HUES6 (cell line): Measurements from ENCODE around the gene YWHAH.

ENCODE experiments used
- H3K27ac ChIP-seq: 2 replicates; pipeline ENCODE4 v1.7.0; 2013; ENCODE audit warnings: low read depth, mild to moderate bottlenecking, low read length, inconsistent platforms
- H3K27me3 ChIP-seq: 2 replicates; pipeline ENCODE4 v1.6.1; 2013; ENCODE audit warnings: low read length; ENCODE audit not compliant: control insufficient read depth, insufficient read depth
- H3K36me3 ChIP-seq: 2 replicates; pipeline ENCODE4 v1.6.1; 2013; ENCODE audit warnings: low read length; ENCODE audit not compliant: control insufficient read depth, insufficient read depth
- H3K4me1 ChIP-seq: 2 replicates; pipeline ENCODE4 v1.6.1; 2013; ENCODE audit warnings: low read length; ENCODE audit not compliant: control insufficient read depth, insufficient read depth
- H3K4me3 ChIP-seq: 2 replicates; pipeline ENCODE4 v1.5.1; 2013; ENCODE audit warnings: low read depth, low read length
- H3K9ac ChIP-seq: one replicate; pipeline ENCODE4 v1.6.1; 2013; ENCODE audit warnings: mild to moderate bottlenecking, low read length
- H3K9me3 ChIP-seq: 2 replicates; pipeline ENCODE4 v1.6.1; 2013; ENCODE audit warnings: low read depth, low read length; ENCODE audit not compliant: control insufficient read depth, insufficient read depth

YWHAH gene

DNA sequence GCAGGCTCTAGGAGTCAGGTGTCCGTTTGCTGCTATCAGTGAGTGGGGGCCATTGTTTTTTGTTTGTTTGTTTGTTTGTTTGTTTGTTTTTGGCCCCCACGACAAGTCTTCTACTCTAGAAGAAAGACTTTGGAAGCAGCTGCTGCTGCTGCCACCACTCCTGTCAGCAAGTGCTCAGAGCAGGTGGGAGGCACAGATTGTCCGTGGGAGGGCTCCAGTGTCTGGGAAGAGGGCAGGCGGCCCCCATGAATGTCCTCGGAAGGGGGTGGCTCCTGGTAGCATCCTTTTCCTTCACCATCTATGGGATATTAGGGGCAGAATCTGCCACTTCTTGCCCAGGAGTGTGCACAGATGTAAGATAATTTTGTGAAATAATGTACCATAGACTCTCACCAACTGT lies 37.8 kb upstream of the YWHAH start:
- Histone ChIP-seq H3K9ac (no peak overlapping the region), H3K36me3 (peaks cover 27% of the 10 kb centered on the region), H3K27ac (no peak overlapping the region), H3K9me3 (no peaks in the 10 kb centered on the region), H3K4me3 (no peak overlapping the region), H3K27me3 (no peaks in the 10 kb centered on the region), H3K4me1 (no peaks in the 10 kb centered on the region)

DNA sequence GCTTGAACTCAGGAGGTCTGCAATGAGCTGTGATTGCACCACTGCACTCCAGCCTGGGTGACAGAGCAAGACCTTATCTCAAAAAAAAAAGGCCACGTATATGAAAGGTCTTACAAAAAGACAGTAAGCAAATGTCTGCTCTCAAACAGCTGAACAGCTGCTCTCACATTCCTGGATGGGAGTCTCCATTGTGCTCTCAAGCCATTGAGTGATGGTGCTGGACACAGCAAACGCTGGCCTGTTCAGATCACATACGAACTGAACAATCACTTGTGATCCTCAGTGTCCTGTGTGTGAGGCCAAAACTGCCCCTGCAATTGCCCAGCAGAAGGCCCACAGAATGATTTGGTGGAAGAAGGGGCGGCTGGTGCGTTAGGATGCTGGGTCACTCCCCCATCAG lies 34.4 kb upstream of the YWHAH start:
- Histone ChIP-seq H3K4me1 (no peaks in the 10 kb centered on the region), H3K9me3 (no peaks in the 10 kb centered on the region), H3K36me3 (peaks cover 23% of the 10 kb centered on the region), H3K27me3 (no peaks in the 10 kb centered on the region), H3K9ac (no peak overlapping the region), H3K27ac (no peak overlapping the region), H3K4me3 (no peak overlapping the region)

DNA sequence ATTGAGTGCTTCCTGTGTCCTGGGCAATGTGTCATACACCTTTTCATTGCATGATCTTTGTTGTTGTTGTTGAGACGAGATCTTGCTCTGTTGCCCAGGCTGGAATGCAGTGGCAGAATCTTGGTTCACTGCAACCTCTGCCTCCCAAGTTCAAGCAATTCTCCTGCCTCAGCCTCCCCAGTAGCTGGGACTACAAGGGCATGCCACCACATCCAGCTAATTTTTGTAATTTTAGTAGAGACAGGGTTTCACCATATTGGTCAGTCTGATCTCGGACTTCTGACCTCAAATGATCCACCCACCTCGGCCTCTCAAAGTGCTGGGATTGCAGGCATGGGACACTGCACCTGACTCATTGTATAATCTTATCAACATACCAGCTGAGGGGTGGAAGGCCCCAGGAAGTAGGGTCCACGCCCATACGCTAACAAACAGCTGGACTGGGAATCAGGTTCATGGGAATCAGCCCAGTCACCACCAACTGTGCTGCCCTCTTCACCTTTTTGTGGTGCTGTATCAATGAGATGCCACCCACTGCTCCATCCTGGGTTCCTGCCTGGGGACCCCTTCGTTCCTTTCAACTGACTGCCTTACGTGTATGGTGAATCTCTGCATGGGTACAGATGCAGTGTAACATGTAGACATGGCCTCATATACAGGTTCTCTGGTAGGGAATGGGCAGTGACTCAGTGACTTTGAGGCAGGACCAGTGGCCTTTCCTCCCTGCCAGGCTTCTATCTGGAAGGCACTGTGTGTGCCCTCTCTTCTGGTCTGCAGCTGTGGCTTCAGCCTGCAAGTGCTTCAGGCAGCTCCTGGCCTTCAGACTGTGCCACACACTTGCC lies 32.5 kb upstream of the YWHAH start:
- Histone ChIP-seq H3K9me3 (no peaks in the 10 kb centered on the region), H3K4me3 (no peak overlapping the region), H3K36me3 (peaks cover 7% of the 10 kb centered on the region), H3K9ac (no peak overlapping the region), H3K4me1 (no peaks in the 10 kb centered on the region), H3K27ac (no peak overlapping the region), H3K27me3 (no peaks in the 10 kb centered on the region)

DNA sequence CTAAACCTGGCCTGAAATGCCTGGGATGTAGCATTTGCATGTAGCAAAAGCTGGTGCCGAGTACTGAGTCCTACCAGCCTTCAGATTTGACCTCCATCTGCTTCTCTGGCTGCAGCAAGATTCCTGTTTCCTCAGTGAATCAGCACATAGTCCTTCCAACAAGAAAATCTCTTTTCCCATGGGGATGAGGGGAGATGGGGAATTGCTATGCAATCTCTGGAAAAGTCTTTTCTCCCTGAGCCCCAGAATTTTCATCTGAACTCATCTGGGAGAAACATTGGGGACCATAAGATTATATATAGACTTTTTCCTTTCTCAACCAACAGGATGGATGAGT lies 32.0 kb upstream of the YWHAH start:
- Histone ChIP-seq H3K9ac (no peak overlapping the region), H3K27ac (no peak overlapping the region), H3K27me3 (no peaks in the 10 kb centered on the region), H3K4me3 (no peak overlapping the region), H3K4me1 (no peaks in the 10 kb centered on the region), H3K36me3 (peaks cover 7% of the 10 kb centered on the region), H3K9me3 (no peaks in the 10 kb centered on the region)

DNA sequence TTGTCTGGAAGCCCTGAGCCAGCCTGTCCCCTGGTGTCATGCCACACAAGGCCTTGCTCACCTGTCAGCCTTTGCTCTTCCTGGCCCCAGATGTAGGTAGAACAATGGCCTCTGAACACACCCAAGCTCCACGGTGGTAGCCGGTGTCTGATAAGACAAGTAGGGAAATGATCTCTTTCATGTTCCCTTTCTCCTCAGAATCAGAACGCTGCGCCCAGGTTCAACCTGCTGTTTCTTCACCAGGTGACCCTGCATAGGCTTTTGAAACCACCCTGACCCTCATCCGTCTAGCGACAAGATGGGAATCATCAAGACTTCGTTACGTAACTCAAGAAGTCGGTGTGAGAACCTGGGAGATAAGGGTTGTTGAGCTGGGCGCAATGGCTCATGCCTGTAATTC lies 28.7 kb upstream of the YWHAH start:
- no peak overlapping the region for H3K9ac ChIP-seq
- H3K27ac ChIP-seq, result no peak overlapping the region
- H3K4me1 ChIP-seq, result no peaks in the 10 kb centered on the region
- no peak overlapping the region for H3K4me3 ChIP-seq
- no peaks in the 10 kb centered on the region for H3K27me3 ChIP-seq
- H3K9me3 ChIP-seq, result no peaks in the 10 kb centered on the region
- H3K36me3 ChIP-seq, result no peaks in the 10 kb centered on the region

DNA sequence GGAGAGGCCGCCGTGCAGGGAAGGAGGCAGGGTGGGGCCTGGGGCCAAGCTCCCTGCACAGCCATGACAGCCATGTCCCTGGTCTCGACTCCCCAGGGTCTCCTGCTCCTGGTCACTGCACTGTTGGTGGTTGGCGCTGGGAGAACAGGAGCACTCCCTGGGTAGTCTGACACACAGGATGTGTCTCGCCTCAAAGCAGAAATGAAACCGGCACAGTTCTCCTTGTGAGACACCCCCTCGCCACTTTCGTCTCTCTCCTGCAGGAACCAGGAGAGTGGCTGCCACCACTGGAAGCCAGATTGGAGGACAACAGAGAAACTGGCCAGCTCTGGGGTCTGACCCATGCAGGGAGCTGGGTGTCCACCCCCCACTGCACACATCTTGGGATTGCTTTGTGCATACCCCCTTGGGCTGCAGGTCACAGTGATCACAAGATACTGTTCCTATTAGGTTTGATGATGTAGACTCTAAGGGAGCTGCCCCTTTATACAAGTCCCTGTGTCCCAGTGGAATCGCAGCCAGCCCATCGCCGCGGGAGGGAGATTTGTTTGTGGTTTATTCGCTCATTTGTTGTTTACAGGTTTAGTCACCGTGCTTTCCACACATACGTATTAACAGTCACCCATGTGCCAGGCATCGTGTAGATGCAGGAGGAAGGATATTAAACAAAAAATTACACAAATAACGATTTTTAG lies 27.0 kb upstream of the YWHAH start:
- Histone ChIP-seq H3K27ac (no peak overlapping the region), H3K4me3 (no peak overlapping the region), H3K9ac (no peak overlapping the region), H3K9me3 (no peaks in the 10 kb centered on the region), H3K36me3 (no peaks in the 10 kb centered on the region), H3K4me1 (no peaks in the 10 kb centered on the region), H3K27me3 (no peaks in the 10 kb centered on the region)

DNA sequence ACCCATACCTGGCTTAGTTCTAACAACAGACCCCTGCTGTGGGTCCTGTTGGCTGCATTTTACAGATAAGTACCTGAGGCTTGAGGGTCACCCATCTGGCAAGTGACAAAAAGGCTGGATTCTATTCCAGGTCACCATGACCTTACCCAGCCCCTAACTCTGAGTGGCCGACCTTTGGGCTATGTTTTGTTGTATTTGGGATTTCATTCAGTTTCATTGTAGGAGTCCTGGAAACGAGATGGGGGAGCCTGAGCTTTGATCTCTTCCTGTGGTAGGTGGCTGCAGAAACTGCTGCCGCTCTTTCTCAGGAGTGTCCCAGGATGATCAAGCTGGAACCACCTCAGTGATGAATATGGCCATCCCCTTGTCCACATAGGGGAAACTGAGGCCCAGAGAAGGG lies 24.6 kb upstream of the YWHAH start:
- Histone ChIP-seq H3K4me3 (no peak overlapping the region), H3K4me1 (no peaks in the 10 kb centered on the region), H3K36me3 (no peaks in the 10 kb centered on the region), H3K27me3 (no peaks in the 10 kb centered on the region), H3K27ac (no peak overlapping the region), H3K9ac (no peak overlapping the region), H3K9me3 (no peaks in the 10 kb centered on the region)

DNA sequence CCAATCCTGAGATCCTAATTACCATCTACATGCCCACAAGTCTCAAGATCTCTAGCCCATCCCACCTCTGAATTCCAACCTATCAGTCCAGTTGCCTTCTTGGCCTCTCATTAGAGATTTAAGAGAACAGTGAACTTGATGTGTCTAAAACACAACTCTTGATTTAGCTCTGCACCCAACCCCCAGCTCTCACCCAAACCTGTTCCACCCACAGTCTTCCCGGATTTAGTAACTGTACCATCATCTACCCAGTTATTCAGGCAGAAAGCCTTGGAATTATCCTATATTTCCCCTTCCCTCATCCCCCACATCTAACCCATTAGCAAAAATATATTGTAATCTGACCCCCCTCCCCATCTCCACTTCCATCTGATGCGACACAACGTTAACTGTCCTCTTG lies 24.0 kb upstream of the YWHAH start:
- no peaks in the 10 kb centered on the region for H3K4me1 ChIP-seq
- no peaks in the 10 kb centered on the region for H3K27me3 ChIP-seq
- no peak overlapping the region for H3K27ac ChIP-seq
- no peaks in the 10 kb centered on the region for H3K9me3 ChIP-seq
- H3K9ac ChIP-seq, result no peak overlapping the region
- H3K36me3 ChIP-seq, result no peaks in the 10 kb centered on the region
- H3K4me3 ChIP-seq, result no peak overlapping the region

DNA sequence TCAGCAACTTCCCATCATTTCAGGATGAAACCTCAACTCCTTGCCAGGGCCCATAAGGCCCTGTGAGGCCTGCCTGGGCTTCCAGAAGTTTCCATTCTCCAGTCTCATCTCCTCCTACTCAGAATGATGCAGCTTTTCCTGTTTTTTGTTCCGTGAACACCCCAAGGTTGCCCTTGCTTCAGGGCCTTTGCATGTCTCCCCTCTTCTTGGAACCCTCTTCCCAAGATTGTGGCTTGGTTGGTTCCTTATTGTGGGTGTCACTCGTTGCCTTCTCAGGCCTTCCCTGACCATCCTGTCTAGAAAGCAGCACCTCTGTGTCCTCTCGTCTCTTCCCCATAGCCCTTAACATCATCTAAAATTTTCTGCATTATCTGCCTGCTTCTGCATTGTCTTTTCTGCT lies 23.2 kb upstream of the YWHAH start:
- no peaks in the 10 kb centered on the region for H3K36me3 ChIP-seq
- H3K9ac ChIP-seq, result no peak overlapping the region
- H3K4me3 ChIP-seq, result no peak overlapping the region
- no peak overlapping the region for H3K27ac ChIP-seq
- no peaks in the 10 kb centered on the region for H3K27me3 ChIP-seq
- no peaks in the 10 kb centered on the region for H3K9me3 ChIP-seq
- H3K4me1 ChIP-seq, result no peaks in the 10 kb centered on the region

DNA sequence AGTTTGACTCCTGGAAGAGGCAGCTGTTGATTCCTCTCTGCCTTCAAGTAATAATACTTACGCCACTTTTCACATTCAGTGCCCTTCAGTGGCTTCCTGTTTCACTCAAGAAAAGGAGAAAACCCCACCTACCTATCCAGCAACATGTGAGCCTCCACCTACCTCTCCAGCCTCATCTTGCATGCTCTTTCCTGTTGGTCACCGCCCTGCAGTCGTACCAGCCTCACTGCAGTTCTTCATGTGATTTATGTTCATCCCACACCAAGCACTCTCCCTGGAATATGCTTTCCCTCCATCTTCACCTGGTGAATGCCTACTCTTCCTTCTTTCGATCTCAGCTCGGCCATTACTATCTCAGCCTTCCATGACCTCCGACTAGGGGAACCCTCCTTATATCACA lies 21.8 kb upstream of the YWHAH start:
- Histone ChIP-seq H3K4me1 (no peaks in the 10 kb centered on the region), H3K36me3 (no peaks in the 10 kb centered on the region), H3K9ac (no peak overlapping the region), H3K4me3 (no peak overlapping the region), H3K27ac (no peak overlapping the region), H3K27me3 (no peaks in the 10 kb centered on the region), H3K9me3 (no peaks in the 10 kb centered on the region)

DNA sequence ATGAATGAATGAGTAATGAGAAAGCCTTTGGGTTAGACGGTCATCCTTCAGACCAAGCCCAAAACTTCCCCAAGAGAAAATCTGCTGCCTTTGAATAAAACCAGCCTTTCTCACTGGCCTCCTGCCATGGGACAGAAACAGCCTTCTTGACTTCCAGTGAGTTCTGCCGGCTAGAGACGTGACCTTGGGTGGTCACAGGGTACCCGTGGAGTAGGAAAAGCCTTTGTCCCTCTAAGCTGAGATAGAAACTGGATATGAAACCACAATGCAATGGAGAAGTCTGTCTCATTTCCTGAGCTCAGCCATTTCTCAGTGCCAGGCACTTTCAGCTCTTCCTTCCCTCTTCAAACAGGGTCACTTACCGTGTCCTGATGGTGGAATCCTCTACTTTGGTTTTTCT lies 21.2 kb upstream of the YWHAH start:
- Histone ChIP-seq H3K9me3 (no peaks in the 10 kb centered on the region), H3K9ac (no peak overlapping the region), H3K36me3 (no peaks in the 10 kb centered on the region), H3K27me3 (no peaks in the 10 kb centered on the region), H3K27ac (no peak overlapping the region), H3K4me1 (no peaks in the 10 kb centered on the region), H3K4me3 (no peak overlapping the region)
